ENCODE data around the gene LHFPL6.

DNA sequence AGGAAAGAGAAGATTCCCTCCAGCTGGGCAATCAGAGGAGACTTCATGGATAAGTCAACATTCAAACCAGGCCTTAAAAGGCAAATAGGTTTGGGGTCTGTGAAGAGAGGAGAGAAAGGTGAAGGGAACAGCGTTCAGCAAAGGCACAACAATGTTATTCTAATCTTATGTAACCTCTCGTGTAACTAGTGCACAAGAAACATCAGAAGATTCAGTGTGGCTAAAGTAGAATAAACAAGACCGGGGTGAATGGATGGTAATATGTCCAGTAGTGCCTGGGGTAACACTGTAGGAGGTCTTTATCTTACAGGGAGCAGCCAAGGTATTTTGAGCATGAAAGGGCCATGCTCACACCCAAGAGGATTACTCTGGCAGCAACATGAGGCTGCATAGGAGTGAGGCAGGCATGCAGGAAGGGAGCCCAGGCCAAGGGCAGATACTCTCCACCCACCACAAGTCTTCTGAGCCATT lies 24.1 kb downstream of the LHFPL6 start:
- TF ChIP-seq, protein P1, sequence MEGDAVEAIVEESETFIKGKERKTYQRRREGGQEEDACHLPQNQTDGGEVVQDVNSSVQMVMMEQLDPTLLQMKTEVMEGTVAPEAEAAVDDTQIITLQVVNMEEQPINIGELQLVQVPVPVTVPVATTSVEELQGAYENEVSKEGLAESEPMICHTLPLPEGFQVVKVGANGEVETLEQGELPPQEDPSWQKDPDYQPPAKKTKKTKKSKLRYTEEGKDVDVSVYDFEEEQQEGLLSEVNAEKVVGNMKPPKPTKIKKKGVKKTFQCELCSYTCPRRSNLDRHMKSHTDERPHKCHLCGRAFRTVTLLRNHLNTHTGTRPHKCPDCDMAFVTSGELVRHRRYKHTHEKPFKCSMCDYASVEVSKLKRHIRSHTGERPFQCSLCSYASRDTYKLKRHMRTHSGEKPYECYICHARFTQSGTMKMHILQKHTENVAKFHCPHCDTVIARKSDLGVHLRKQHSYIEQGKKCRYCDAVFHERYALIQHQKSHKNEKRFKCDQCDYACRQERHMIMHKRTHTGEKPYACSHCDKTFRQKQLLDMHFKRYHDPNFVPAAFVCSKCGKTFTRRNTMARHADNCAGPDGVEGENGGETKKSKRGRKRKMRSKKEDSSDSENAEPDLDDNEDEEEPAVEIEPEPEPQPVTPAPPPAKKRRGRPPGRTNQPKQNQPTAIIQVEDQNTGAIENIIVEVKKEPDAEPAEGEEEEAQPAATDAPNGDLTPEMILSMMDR (IDR thresholded peaks at IDR 0.05): no peak
- TF ChIP-seq POLR2AphosphoS5 (IDR thresholded peaks at IDR 0.05; ENCODE audit: insufficient read depth in 1 of 2, low read depth in 1 of 2): no peak
- no peak for TF ChIP-seq POLR2A (IDR thresholded peaks at IDR 0.05)

Measured in vagina (tissue), 2 donors.